Hepatocyte (in vitro differentiated cells): ENCODE results near the gene NELFCD.

Experiments used
- CTCF ChIP-seq: fragments of 200-600 bp; sonication (generic); IDR thresholded peaks from 2 replicates; pipeline ENCODE4 v1.5.1; 2016; ENCODE audit warnings: antibody characterized with exemption, mild to moderate bottlenecking; ENCODE audit not compliant: poor library complexity
- EZH2 ChIP-seq: fragments of 200-600 bp; sonication (generic); IDR thresholded peaks from 2 replicates; pipeline ENCODE4 v1.6.1; 2016; ENCODE audit warnings: antibody characterized with exemption, mild to moderate bottlenecking, borderline replicate concordance
- EZH2phosphoT487 ChIP-seq: fragments of 200-600 bp; sonication (generic); IDR thresholded peaks from one replicate; pipeline ENCODE4 v1.6.1; 2018; ENCODE audit warnings: antibody characterized with exemption, mild to moderate bottlenecking, low read depth, moderate library complexity; ENCODE audit not compliant: unreplicated experiment, severe bottlenecking

DNA sequence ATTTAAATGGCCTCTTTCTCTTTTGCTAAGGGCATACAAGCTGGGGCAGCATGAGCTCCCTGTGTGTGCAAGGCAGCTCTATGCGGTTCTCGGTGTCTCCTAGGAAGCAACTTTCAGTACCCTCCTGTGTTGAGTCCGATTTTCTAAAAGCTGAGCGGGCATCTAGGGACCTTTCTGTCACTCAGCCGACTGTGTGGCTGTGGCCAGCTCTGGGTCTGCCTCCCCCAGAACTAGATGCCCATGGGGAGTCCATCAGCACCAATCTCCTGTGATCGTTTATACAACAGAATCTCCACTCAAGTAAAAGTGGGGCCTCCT is 7.5 kb downstream of the NELFCD start:
- TF ChIP-seq CTCF, result no peak
- TF ChIP-seq EZH2phosphoT487, result no peak
- no peak for TF ChIP-seq EZH2
